ENCODE data around the gene ROBO2. TPM values are rescaled to one million over a fixed set of nuclear protein-coding genes. Genes with fewer than 3 reads are reported as not detected.
A peak's percentile ranks its signal among the peaks of the same experiment; 100 is the strongest.

The ROBO2 gene
- total RNA-seq, 2 donors from 2014 or later = 9.8 to 9.9 TPM

DNA sequence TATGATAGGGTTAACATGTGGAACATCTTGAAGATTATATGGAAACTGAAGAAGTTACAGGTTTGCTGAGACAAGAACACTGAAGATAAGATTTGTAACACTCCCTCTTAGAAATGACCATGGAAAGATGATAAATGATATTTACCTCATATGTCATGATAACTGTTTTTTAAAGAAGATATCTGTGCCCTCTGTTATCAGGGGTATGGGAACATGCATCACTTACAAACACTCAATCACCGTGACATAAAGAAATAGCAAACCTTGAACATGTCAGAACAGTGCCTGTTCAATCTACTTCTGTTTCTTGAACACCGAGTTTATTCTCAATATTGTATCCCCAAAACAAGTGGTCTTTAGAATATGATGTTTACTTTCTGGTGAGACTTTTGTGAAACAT lies 149.4 kb downstream of the ROBO2 start:
- no peak overlapping the region for H3K27ac ChIP-seq
- H3K27me3 ChIP-seq (replicated peaks; ENCODE audit: insufficient read depth) = no peaks in the 10 kb centered on the region
- no peaks in the 10 kb centered on the region for H3K9me3 ChIP-seq
- no peak for ATAC-seq (ENCODE audit: insufficient number of reproducible peaks, low FRiP score, low read depth)
- H3K36me3 ChIP-seq = no peaks in the 10 kb centered on the region
- H3K4me1 ChIP-seq (ENCODE audit: control insufficient read depth in 1 of 2, low read depth in 2 of 2) = peaks cover 6 to 19% of the 10 kb centered on the region in 2 donors
- TF ChIP-seq, protein P1, sequence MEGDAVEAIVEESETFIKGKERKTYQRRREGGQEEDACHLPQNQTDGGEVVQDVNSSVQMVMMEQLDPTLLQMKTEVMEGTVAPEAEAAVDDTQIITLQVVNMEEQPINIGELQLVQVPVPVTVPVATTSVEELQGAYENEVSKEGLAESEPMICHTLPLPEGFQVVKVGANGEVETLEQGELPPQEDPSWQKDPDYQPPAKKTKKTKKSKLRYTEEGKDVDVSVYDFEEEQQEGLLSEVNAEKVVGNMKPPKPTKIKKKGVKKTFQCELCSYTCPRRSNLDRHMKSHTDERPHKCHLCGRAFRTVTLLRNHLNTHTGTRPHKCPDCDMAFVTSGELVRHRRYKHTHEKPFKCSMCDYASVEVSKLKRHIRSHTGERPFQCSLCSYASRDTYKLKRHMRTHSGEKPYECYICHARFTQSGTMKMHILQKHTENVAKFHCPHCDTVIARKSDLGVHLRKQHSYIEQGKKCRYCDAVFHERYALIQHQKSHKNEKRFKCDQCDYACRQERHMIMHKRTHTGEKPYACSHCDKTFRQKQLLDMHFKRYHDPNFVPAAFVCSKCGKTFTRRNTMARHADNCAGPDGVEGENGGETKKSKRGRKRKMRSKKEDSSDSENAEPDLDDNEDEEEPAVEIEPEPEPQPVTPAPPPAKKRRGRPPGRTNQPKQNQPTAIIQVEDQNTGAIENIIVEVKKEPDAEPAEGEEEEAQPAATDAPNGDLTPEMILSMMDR (IDR thresholded peaks at IDR 0.05) = no peak
- no peak for DNase-seq (ENCODE audit: low spot score)
- H3K4me3 ChIP-seq = no peak overlapping the region

DNA sequence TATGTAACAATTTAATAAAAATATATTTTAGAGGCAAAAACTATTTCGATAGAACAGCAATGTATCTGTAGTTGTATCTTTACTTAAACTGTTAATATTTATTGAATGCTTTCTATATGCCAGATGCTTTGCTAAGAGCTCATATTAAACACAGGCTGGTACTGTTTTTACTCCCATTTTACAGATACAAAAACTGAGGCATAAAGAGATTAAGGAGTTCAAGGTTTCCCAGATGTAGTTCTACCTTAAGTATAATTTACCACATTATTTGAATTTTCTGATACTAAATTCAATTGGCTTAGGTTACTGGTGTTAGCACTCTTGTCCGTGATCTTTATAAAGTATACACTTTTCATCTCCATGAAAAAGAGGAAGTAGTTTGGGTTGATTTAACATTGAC lies 149.8 kb downstream of the ROBO2 start:
- ATAC-seq (ENCODE audit: insufficient number of reproducible peaks, low FRiP score, low read depth) (no peak), DNase-seq (ENCODE audit: low spot score) (no peak)
- Histone ChIP-seq H3K4me3 (no peak overlapping the region), H3K36me3 (no peaks in the 10 kb centered on the region), H3K4me1 (ENCODE audit: control insufficient read depth in 1 of 2, low read depth in 2 of 2) (peaks cover 6 to 19% of the 10 kb centered on the region in 2 donors), H3K27ac (no peak overlapping the region), H3K9me3 (no peaks in the 10 kb centered on the region), H3K27me3 (replicated peaks; ENCODE audit: insufficient read depth) (no peaks in the 10 kb centered on the region)
- TF ChIP-seq, protein P1 (IDR thresholded peaks at IDR 0.05) = no peak

DNA sequence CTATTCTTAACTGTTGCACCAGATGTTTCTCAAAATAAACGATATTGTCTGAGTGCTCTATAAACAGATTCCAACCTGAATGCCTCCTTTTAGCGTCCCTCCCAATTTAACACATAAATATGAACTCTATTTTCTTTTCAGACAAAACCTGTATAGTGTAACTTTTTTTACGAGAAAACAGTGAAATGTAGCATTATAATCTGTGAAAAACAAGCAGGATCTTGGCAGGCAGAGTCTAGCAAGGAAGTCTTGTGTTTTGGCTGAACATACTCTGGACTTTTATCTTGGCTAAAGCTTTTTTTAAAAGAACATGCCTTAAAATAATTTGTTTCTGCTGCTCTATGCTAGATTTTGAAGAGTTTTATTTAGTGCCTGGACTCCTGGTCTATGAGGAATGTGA lies 150.5 kb downstream of the ROBO2 start:
- Histone ChIP-seq H3K27ac (peak overlapping the region; percentile 29 to 31), H3K4me3 (peak overlapping the region; percentile 1), H3K9me3 (no peaks in the 10 kb centered on the region), H3K4me1 (ENCODE audit: control insufficient read depth in 1 of 2, low read depth in 2 of 2) (peaks cover 6 to 19% of the 10 kb centered on the region in 2 donors), H3K36me3 (no peaks in the 10 kb centered on the region), H3K27me3 (replicated peaks; ENCODE audit: insufficient read depth) (no peaks in the 10 kb centered on the region)
- DNase-seq (ENCODE audit: low spot score) (no peak), ATAC-seq (ENCODE audit: insufficient number of reproducible peaks, low FRiP score, low read depth) (no peak)
- TF ChIP-seq, protein P1 (IDR thresholded peaks at IDR 0.05) = no peak

DNA sequence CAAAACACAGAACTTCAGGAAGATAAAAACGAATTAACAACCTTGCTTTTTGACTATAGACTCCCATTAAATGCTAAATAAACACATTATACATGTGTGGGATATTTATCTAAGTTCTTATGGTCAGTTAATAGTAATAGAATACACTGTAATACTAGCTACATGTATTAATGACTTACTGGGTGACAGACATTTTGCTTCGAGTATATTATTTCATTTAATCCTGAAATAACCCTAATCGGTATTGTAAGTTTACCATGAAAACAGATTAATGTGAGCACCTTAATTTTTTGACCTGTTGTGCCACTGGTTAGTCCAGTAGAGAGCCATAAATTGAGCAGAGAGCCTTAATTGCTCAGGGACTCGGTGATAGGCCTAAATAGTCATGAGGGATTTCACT lies 151.1 kb downstream of the ROBO2 start:
- Histone ChIP-seq H3K4me1 (ENCODE audit: control insufficient read depth in 1 of 2, low read depth in 2 of 2) (peaks cover 6 to 19% of the 10 kb centered on the region in 2 donors), H3K27me3 (replicated peaks; ENCODE audit: insufficient read depth) (no peaks in the 10 kb centered on the region), H3K27ac (peak overlapping the region; percentile 29 to 31), H3K9me3 (no peaks in the 10 kb centered on the region), H3K36me3 (no peaks in the 10 kb centered on the region), H3K4me3 (peak overlapping the region; percentile 1)
- DNase-seq (ENCODE audit: low spot score) (no peak), ATAC-seq (ENCODE audit: insufficient number of reproducible peaks, low FRiP score, low read depth) (no peak)
- TF ChIP-seq, protein P1 (IDR thresholded peaks at IDR 0.05) = no peak

DNA sequence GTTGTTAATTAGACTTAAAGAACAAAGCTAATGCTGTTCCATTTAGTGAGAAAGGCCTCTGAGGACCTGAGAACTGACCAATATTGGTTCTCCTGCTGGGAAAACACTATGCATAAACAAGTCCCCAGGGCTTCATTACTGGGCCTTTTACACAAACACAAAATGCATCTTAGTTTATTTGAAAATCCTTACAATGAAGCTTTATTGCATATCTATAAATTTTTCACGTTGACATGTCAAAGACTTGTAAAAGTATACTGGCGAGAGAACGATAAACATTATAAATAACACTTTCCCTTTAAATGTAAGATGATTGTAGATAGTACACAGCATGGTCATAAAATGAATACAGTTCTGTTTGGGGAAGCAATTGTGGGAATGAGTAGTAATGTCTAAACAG lies 151.7 kb downstream of the ROBO2 start:
- Histone ChIP-seq H3K4me3 (no peak overlapping the region), H3K27ac (no peak overlapping the region), H3K4me1 (ENCODE audit: control insufficient read depth in 1 of 2, low read depth in 2 of 2) (peaks cover 6 to 19% of the 10 kb centered on the region in 2 donors), H3K27me3 (replicated peaks; ENCODE audit: insufficient read depth) (no peaks in the 10 kb centered on the region), H3K36me3 (no peaks in the 10 kb centered on the region), H3K9me3 (no peaks in the 10 kb centered on the region)
- DNase-seq (ENCODE audit: low spot score) (no peak), ATAC-seq (ENCODE audit: insufficient number of reproducible peaks, low FRiP score, low read depth) (no peak)
- TF ChIP-seq, protein P1 (IDR thresholded peaks at IDR 0.05) = no peak
